ENCODE data around the gene KCNE1.

Gene KCNE1

GRCh38 chr21:34511181-34511580 is 829 bp downstream of the KCNE1 start:
- H3K9me3 ChIP-seq (ENCODE audit: control insufficient read depth, low read length): no peaks in the 10 kb centered on the region
- peak overlapping the region; percentile 100 for H3K27ac ChIP-seq
- peak overlapping the region; percentile 1 for H3K4me2 ChIP-seq (ENCODE audit: low read length)
- H3K4me1 ChIP-seq: peaks cover 35% of the 10 kb centered on the region
- TF ChIP-seq CTCF (IDR thresholded peaks at IDR 0.05): no peak
- H3K27me3 ChIP-seq (ENCODE audit: control insufficient read depth, insufficient read depth, low read length): no peaks in the 10 kb centered on the region
- no peaks in the 10 kb centered on the region for H3K36me3 ChIP-seq (ENCODE audit: control insufficient read depth, insufficient read depth, low read length)
- H3K9ac ChIP-seq: no peak overlapping the region
- no peak overlapping the region for H2AFZ ChIP-seq
- peaks cover 11% of the 10 kb centered on the region for H3K79me2 ChIP-seq
- H3K4me3 ChIP-seq (ENCODE audit: low read depth, low read length): no peak overlapping the region

DNA sequence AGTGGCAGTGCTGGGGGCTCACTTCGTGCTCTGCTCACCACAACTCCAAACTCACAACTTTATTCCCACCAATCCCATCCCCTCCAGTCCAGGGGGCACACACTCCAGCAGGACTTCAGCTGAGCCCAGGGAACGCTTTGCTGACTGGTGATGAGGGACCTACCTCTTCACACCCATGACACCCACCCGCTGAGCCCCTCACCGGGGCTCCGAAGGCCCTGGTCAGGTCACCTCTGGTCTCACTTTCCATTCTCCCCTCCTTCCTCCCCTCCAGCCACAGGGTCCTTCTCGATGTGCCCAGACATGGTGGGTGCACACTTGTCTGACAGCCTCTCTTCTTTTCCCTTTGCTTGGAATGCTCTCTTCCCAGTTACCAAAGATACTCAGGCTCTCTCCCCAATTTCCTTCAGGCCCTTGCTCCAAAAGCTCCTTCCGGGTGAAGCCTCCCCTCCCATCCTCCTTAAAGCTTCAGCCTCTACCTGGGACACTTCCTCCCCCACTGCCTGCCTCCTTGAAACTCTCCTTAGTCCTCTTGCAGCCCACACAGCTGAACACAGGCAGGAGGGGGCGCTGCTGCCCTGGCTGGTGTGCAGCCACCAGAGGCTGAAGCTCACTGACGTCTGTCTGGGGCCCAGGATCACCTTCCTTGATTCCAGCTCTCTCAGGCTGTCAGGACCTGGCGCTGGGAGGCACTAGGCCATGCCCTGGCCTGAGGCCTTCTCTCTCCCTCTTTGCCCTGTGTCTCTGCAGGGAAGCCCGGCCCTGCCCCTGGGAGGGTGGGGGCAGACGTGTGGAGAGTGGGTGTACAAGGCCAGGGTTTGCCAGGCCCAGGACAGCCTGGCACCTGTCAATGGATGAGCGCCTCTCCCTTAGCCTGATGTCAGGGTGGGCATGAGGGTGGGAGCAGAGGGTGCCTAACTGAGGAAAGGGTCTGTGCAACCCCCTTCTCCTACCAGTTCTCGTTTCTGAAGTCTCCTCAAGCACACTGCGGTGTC is 1.6 kb downstream of the KCNE1 start:
- H3K79me2 ChIP-seq: peaks cover 13% of the 10 kb centered on the region
- no peaks in the 10 kb centered on the region for H3K36me3 ChIP-seq (ENCODE audit: control insufficient read depth, insufficient read depth, low read length)
- no peak overlapping the region for H2AFZ ChIP-seq
- no peak overlapping the region for H3K9ac ChIP-seq
- peak; percentile 66 for TF ChIP-seq CTCF (IDR thresholded peaks at IDR 0.05)
- H3K4me2 ChIP-seq (ENCODE audit: low read length): peak overlapping the region; percentile 1
- peak overlapping the region; percentile 100 for H3K27ac ChIP-seq
- peaks cover 28% of the 10 kb centered on the region for H3K4me1 ChIP-seq
- no peak overlapping the region for H3K4me3 ChIP-seq (ENCODE audit: low read depth, low read length)
- H3K9me3 ChIP-seq (ENCODE audit: control insufficient read depth, low read length): no peaks in the 10 kb centered on the region
- no peaks in the 10 kb centered on the region for H3K27me3 ChIP-seq (ENCODE audit: control insufficient read depth, insufficient read depth, low read length)

- peak; percentile 14 for TF ChIP-seq CTCF (IDR thresholded peaks at IDR 0.05)
- H3K79me2 ChIP-seq: peaks cover 16% of the 10 kb centered on the region
- H3K9me3 ChIP-seq (ENCODE audit: control insufficient read depth, low read length): no peaks in the 10 kb centered on the region
- H3K27me3 ChIP-seq (ENCODE audit: control insufficient read depth, insufficient read depth, low read length): no peaks in the 10 kb centered on the region
- no peak overlapping the region for H3K27ac ChIP-seq
- H3K4me2 ChIP-seq (ENCODE audit: low read length): no peak overlapping the region
- no peak overlapping the region for H2AFZ ChIP-seq
- no peak overlapping the region for H3K4me3 ChIP-seq (ENCODE audit: low read depth, low read length)
- no peaks in the 10 kb centered on the region for H3K36me3 ChIP-seq (ENCODE audit: control insufficient read depth, insufficient read depth, low read length)
- no peak overlapping the region for H3K9ac ChIP-seq
- peaks cover 26% of the 10 kb centered on the region for H3K4me1 ChIP-seq
Measured at GRCh38 chr21:34509151-34509550, 2.9 kb downstream of the KCNE1 start.

DNA sequence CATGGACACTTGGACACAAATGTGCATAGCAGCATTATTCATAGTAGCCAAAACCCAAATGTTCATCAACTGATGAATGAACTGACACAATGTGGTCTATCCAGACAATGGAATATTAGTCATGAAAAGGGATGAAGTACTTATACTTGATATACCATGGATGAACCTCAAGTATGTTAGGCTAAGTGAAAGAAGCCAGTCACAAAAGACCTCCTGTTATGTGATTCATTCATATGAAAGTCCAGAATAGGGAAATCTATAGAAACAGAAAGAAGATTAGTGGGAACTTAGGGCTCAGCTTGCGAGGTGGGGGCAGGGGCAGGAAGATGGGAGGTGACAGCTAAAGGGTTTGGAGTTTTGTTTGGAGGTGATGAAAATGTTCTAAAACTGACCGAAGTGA is 7.4 kb downstream of the KCNE1 start:
- no peak overlapping the region for H3K9ac ChIP-seq
- H3K27ac ChIP-seq: no peak overlapping the region
- no peaks in the 10 kb centered on the region for H3K9me3 ChIP-seq (ENCODE audit: control insufficient read depth, low read length)
- no peak overlapping the region for H2AFZ ChIP-seq
- peaks cover 11% of the 10 kb centered on the region for H3K79me2 ChIP-seq
- peaks cover 5% of the 10 kb centered on the region for H3K4me1 ChIP-seq
- no peaks in the 10 kb centered on the region for H3K36me3 ChIP-seq (ENCODE audit: control insufficient read depth, insufficient read depth, low read length)
- no peak overlapping the region for H3K4me3 ChIP-seq (ENCODE audit: low read depth, low read length)
- H3K27me3 ChIP-seq (ENCODE audit: control insufficient read depth, insufficient read depth, low read length): no peaks in the 10 kb centered on the region
- TF ChIP-seq CTCF (IDR thresholded peaks at IDR 0.05): no peak
- no peak overlapping the region for H3K4me2 ChIP-seq (ENCODE audit: low read length)

Measured in parathyroid adenoma (tissue), 2 donors.